Measurements from ENCODE around the gene NSUN5.
"Not testable (repeated sequence)": the region's sequence is repeated elsewhere in the genome, so short reads cannot be mapped to it uniquely, and the experiment has no call there.

Gene NSUN5

GRCh38 chr7:73308665-73309214 lies at the start of gene NSUN5:
NSUN5 (minus strand) TSS chr7:73308826; CDS start chr7:73308790, 36 bp downstream.
- peak; percentile 80 for DNase-seq (ENCODE audit: low read depth)

- no peak for DNase-seq (ENCODE audit: low read depth)
Observed at GRCh38 chr7:73356159-73356558, 47.5 kb upstream of the NSUN5 start.

GRCh38 chr7:73354821-73355220 lies 46.2 kb upstream of the NSUN5 start:
- DNase-seq (ENCODE audit: low read depth): no peak

GRCh38 chr7:73354196-73354595 lies 45.6 kb upstream of the NSUN5 start:
- DNase-seq (ENCODE audit: low read depth): no peak

GRCh38 chr7:73353243-73353642 lies 44.6 kb upstream of the NSUN5 start:
- no peak for DNase-seq (ENCODE audit: low read depth)

- DNase-seq (ENCODE audit: low read depth): no peak
Observed at GRCh38 chr7:73352784-73353183, 44.2 kb upstream of the NSUN5 start.

- DNase-seq (ENCODE audit: low read depth): no peak
Observed at GRCh38 chr7:73351447-73352167, 43.0 kb upstream of the NSUN5 start.

- no peak for DNase-seq (ENCODE audit: low read depth)
Observed at GRCh38 chr7:73350306-73351068, 41.9 kb upstream of the NSUN5 start.

GRCh38 chr7:73349763-73350162 lies 41.1 kb upstream of the NSUN5 start:
- DNase-seq (ENCODE audit: low read depth): no peak

GRCh38 chr7:73345951-73346350 lies 37.3 kb upstream of the NSUN5 start:
- no peak for DNase-seq (ENCODE audit: low read depth)

- DNase-seq (ENCODE audit: low read depth): no peak
Observed at GRCh38 chr7:73345538-73345937, 36.9 kb upstream of the NSUN5 start.

GRCh38 chr7:73343671-73344380 lies 35.2 kb upstream of the NSUN5 start:
- DNase-seq (ENCODE audit: low read depth): no peak

- no peak for DNase-seq (ENCODE audit: low read depth)
Observed at GRCh38 chr7:73342645-73343044, 34.0 kb upstream of the NSUN5 start.

GRCh38 chr7:73341877-73342276 lies 33.3 kb upstream of the NSUN5 start:
- no peak for DNase-seq (ENCODE audit: low read depth)

- DNase-seq (ENCODE audit: low read depth): no peak
Observed at GRCh38 chr7:73340514-73340913, 31.9 kb upstream of the NSUN5 start.

GRCh38 chr7:73338321-73338720 lies 29.7 kb upstream of the NSUN5 start:
- no peak for DNase-seq (ENCODE audit: low read depth)

GRCh38 chr7:73332447-73332846 lies 23.8 kb upstream of the NSUN5 start:
- DNase-seq (ENCODE audit: low read depth): no peak

- no peak for DNase-seq (ENCODE audit: low read depth)
Observed at GRCh38 chr7:73330772-73331171, 22.1 kb upstream of the NSUN5 start.

- no peak for DNase-seq (ENCODE audit: low read depth)
Observed at GRCh38 chr7:73329861-73330581, 21.4 kb upstream of the NSUN5 start.

GRCh38 chr7:73328696-73329095 lies 20.1 kb upstream of the NSUN5 start:
- DNase-seq (ENCODE audit: low read depth): no peak

- not testable (repeated sequence) for DNase-seq (ENCODE audit: low read depth)
Observed at GRCh38 chr7:73327922-73328321, 19.3 kb upstream of the NSUN5 start, which contains the start of the genes FKBP6 and TRIM50. FKBP6 (plus strand) TSS chr7:73328161; CDS start chr7:73328429, 268 bp downstream. TRIM50 (minus strand) TSS chr7:73328082; CDS start chr7:73324787, 3,295 bp downstream.

GRCh38 chr7:73327449-73327848 lies 18.8 kb upstream of the NSUN5 start:
- not testable (repeated sequence) for DNase-seq (ENCODE audit: low read depth)
